Lower leg skin (tissue), 4 donors: ENCODE results near the gene SSH3. TPM values are rescaled to one million over a fixed set of nuclear protein-coding genes. Genes with fewer than 3 reads are reported as not detected.

Experiments
- DNase-seq, 2 donors: peaks; one replicate each; pipeline ENCODE4 v3.0.0-alpha.2; 2019; ENCODE audit warnings: low spot score in 2 of 2
- H3K4me3 ChIP-seq: fragments of 200-600 bp; sonication (generic); 2 replicates; pipeline ENCODE4 v1.5.1; 2017; ENCODE audit warnings: mild to moderate bottlenecking, low read depth; ENCODE audit not compliant: poor library complexity, severe bottlenecking
- POLR2A ChIP-seq, 2 donors: fragments of 450-650 bp; IDR thresholded peaks; one replicate each; pipeline ENCODE4 v1.6.1; 2016 to 2017; ENCODE audit warnings: antibody characterized with exemption in 2 of 2, mild to moderate bottlenecking in 1 of 2, moderate library complexity in 1 of 2
- WGBS, 2 donors: methylation state at CpG; one replicate each; pipeline ENCODE4 v1.1.5; 2018; 5-methylcytosine and 5-hydroxymethylcytosine counted together
- intact Hi-C: fragments of 100-400 bp; cut with DNase I; formaldehyde crosslinking; loops from one replicate; pipeline ENCODE4 v1.15.0; 2023; ENCODE audit warnings: low total_unique reads
- total RNA-seq, 4 donors: library from RNA; depleted of rRNA; stranded (reverse); fragments of >200 nt; gene quantifications; one replicate each; pipeline ENCODE4 v1.1.0, GENCODE V29; 2016
- TF ChIP-seq, protein P1 (sequence below), 3 donors: fragments of 450-650 bp; IDR thresholded peaks; one replicate each; pipeline ENCODE4 v1.5.1; 2016; ENCODE audit warnings: antibody characterized with exemption in 3 of 3, mild to moderate bottlenecking in 3 of 3, moderate library complexity in 2 of 3

Gene SSH3
- total RNA-seq, 4 donors from 2014 or later = 58.6 to 71.0 (median 62.0) TPM

DNA sequence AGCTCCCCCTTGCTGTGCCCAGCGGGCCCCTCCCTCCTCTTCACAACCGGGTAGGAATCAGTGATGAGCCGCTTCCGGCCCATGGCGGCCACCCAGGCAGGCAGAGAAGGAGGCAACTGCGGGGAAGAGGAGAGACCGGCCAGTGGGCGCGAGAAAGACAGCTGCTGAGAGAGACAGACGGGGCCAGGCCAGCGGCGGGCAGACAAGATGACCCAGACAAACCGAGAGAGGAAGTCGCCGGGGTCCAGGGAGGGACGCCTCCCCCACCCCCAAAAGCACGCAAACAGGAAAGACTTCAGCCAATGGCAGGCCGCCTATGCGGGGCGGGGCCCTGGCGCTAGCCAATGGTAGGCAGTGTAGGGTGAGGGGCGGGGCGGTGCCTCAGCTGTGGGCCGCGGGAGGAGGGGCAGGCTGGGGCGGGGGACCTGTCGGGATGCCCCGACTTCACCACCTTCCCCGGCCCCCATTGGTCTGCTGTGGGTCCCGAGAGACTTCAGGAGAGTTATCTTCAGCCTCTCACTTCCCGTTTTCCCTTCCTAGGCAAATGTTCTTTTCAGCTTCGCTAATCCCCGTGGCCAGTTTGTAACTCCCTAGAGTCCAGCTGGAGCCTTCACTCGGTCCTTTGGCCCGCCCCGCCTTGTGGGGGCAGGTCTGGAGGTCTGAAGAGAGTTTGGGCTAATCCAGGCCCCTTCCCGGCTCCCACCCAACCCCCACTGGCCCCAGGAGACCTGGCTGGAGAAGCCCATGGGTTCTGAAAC is 50.2 kb downstream of the SSH3 start, which contains the start of gene POLD4:
Gene POLD4 (minus strand): TSS at position 230 of the 758 bp plus-strand sequence. CDS start 147 bp downstream, at position 83.
- WGBS, 2 donors = 1% methylated on average over 33 to 37 of the region's 37 CpGs
- intact Hi-C loops = no loop called here
- H3K4me3 ChIP-seq = peak within 1 kb of the TSS; percentile 78
- DNase-seq = peak; percentile 98 to 100
- TF ChIP-seq, protein P1, sequence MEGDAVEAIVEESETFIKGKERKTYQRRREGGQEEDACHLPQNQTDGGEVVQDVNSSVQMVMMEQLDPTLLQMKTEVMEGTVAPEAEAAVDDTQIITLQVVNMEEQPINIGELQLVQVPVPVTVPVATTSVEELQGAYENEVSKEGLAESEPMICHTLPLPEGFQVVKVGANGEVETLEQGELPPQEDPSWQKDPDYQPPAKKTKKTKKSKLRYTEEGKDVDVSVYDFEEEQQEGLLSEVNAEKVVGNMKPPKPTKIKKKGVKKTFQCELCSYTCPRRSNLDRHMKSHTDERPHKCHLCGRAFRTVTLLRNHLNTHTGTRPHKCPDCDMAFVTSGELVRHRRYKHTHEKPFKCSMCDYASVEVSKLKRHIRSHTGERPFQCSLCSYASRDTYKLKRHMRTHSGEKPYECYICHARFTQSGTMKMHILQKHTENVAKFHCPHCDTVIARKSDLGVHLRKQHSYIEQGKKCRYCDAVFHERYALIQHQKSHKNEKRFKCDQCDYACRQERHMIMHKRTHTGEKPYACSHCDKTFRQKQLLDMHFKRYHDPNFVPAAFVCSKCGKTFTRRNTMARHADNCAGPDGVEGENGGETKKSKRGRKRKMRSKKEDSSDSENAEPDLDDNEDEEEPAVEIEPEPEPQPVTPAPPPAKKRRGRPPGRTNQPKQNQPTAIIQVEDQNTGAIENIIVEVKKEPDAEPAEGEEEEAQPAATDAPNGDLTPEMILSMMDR (IDR thresholded peaks at IDR 0.05) = no peak
- TF ChIP-seq POLR2A (IDR thresholded peaks at IDR 0.05) = peak in 1 of 2 donors; percentile 66

DNA sequence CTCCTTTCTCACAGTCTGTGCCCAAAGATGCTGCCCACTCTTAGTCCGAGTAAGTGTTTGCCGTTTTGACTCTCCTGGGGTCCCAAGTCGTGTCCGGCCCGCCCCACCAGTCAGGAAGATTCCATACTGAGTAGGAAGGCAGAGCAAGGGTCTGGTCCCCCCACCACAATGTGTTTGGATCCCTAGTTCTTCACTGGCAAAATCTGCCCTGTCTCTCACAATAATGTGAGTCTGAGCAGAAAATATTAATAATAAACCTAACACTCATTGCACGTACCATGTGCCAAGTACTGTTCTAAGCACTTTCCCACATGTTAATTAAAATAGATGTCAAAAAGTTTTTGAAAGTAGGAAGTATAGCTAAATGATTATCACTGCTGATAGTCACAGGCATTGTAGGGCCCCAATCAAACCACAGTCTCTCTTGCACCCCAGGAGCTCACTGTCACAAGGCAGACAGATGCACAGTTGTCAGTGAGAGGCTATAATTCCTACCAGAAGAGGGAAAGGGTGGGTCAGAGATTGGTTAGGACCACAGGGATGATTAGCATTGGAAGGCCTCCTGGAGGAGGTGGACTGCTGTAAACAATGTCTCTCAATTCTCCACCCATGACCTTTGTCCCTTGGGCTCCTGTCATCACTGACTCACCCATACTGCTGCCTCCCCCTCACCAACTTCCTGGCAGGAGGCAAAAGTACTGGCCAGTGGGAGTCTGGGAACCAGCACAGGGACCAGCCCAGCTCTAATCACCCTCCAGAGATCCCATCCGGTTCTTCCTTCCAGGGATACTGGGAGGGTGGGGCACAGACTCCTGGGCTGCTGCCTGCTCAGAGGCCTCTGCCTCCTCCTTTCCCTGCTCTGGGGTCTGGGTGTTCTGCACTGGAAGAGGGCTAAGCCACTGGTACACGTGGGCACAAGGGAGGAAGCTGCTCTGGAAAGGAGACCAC is 51.0 kb downstream of the SSH3 start:
- DNase-seq = peak; percentile 64 to 90
- TF ChIP-seq POLR2A (IDR thresholded peaks at IDR 0.05) = no peak
- TF ChIP-seq, protein P1 (IDR thresholded peaks at IDR 0.05) = no peak
- H3K4me3 ChIP-seq = no peak overlapping the region
- intact Hi-C loops = no loop called here
- WGBS, 2 donors = 17 to 19% methylated on average over 7 to 8 of the region's 8 CpGs

DNA sequence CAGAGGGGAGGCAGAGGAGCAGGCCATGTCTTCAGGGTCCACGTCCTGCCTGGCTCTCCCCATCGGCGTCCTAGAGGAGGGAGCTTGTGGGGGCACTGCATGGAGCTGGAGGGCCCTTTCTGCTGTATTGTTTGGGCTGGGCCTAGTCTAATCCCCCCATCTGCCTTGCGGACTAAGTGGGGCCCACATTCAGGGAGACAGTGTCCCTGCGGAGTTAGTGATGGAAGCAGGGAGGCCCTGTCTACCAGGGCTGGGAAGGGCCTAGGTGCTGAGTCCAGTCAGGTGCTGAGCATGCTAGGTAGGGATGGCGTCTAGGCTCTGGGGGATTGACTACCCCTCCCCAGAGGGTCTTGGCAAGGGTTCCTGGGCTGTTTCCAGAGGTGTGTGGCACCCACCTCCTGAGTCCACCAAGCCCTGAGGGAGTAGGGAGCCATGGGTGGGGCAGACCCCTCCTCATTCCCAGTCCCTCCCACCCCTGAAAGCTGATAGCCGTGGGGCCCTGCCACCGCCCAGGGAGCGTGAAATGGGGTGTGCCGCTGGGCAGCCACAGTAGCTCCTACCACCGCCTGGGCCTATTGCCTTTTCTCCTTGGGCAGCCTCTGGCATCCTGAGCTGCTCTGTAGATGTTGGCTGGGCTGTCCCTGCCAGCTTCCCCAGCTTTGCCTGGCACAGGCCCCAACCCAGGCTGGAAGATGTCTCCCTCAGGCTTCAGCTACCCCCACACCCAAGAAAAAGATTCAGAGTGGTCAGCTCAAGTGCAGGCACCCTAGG is 51.9 kb downstream of the SSH3 start:
- WGBS, 2 donors = 52 to 72% methylated on average over 5 to 8 of the region's 11 CpGs
- peak in 1 of 2 donors; percentile 21 for DNase-seq

DNA sequence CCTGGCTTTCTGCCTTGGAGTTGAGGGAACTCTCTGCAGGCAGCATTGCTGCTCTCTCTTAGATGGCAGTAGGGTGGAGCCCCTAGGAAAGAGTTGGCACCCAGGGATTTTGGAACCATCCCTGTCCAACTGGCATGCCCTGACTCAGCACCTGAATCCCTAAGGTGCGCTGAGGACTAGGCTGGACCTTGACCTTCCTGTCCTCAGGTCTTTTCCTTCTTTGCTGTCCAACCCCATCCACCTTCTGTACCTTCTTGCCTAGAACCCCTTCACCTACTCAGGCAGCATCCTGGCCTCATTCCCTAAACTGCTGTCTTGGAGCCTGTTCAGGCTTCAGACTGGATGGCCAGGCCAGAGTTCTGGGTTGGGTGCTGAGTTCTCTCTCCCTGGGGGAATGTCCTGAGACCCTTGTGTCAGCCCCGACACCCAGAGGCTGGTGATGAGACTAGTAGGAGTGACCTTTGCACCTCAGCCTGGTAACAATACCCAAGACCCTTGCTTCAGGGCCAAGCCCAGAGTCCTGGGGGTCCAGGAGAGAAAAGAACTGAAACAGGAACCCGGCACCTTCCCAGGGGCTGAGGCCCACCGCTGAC is 52.6 kb downstream of the SSH3 start:
- intact Hi-C loops = no loop called here
- no peak for DNase-seq
- WGBS, 2 donors = 63 to 65% methylated on average over 4 of the region's 4 CpGs
- no peak for TF ChIP-seq POLR2A (IDR thresholded peaks at IDR 0.05)
- TF ChIP-seq, protein P1 (IDR thresholded peaks at IDR 0.05) = no peak
- H3K4me3 ChIP-seq = no peak overlapping the region

More for the DNA sequence above, 51.9 kb downstream of the SSH3 start:
- intact Hi-C loops = no loop called here
- no peak overlapping the region for H3K4me3 ChIP-seq
- TF ChIP-seq, protein P1 (IDR thresholded peaks at IDR 0.05) = no peak

DNA sequence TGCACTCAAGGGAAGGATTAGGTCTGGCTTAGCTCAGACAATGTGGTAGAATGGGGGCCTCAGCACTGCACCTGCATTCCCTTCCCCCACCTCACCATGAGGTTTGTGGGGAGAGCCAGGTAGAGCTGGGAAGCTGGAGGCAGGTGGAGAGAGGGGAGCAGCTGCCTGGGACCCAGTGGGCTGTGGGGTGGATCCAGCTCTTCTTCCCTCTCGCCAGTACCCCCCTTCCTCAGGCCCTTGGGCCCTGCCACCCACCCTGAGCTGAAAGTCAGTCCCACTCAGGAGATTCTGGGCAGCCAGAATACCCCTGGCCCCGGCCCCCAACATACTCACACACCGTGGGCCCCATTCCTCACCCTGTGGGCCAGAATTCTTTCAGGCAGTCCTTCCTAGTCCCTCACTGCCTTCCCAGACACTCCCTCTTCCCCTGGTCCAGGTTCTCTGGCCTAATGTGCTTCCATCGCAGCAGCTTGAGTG is 53.1 kb downstream of the SSH3 start:
- 55 to 67% methylated on average over 4 of the region's 4 CpGs for WGBS, 2 donors
- no peak for TF ChIP-seq POLR2A (IDR thresholded peaks at IDR 0.05)
- TF ChIP-seq, protein P1 (IDR thresholded peaks at IDR 0.05) = no peak
- no peak overlapping the region for H3K4me3 ChIP-seq

More for the DNA sequence above, 53.1 kb downstream of the SSH3 start:
- intact Hi-C loops = no loop called here
- no peak for DNase-seq
